Osteocyte (in vitro differentiated cells): ENCODE measurements around the gene CNOT6. TPM values are rescaled to one million over a fixed set of nuclear protein-coding genes. Genes with fewer than 3 reads are reported as not detected.

Experiments
- DNase-seq: peaks from one replicate; pipeline ENCODE4 v3.0.0; 2021; ENCODE audit warnings: mixed read lengths; ENCODE audit not compliant: unreplicated experiment; ENCODE audit errors: extremely low spot score
- H3K27ac Mint-ChIP-seq: one replicate; pipeline ENCODE4 v1.8.0; 2021; ENCODE audit warnings: mild to moderate bottlenecking, mixed read lengths; ENCODE audit not compliant: unreplicated experiment
- H3K27me3 Mint-ChIP-seq: one replicate; pipeline ENCODE4 v1.8.0; 2021; ENCODE audit warnings: mixed read lengths; ENCODE audit not compliant: unreplicated experiment
- H3K36me3 Mint-ChIP-seq: one replicate; pipeline ENCODE4 v1.8.0; 2021; ENCODE audit warnings: mixed read lengths; ENCODE audit not compliant: unreplicated experiment
- H3K4me1 Mint-ChIP-seq: one replicate; pipeline ENCODE4 v1.8.0; 2021; ENCODE audit warnings: mixed read lengths; ENCODE audit not compliant: unreplicated experiment
- H3K4me3 Mint-ChIP-seq: one replicate; pipeline ENCODE4 v1.8.0; 2021; ENCODE audit warnings: mild to moderate bottlenecking, moderate library complexity, mixed read lengths; ENCODE audit not compliant: unreplicated experiment
- H3K9me3 Mint-ChIP-seq: one replicate; pipeline ENCODE4 v1.8.0; 2021; ENCODE audit warnings: mixed read lengths; ENCODE audit not compliant: unreplicated experiment
- total RNA-seq: library from RNA; stranded (reverse); gene quantifications from 2 replicates; pipeline ENCODE4 v1.2.1, GENCODE V29; 2021
- TF ChIP-seq, protein P1 (sequence below): fragments of 200-600 bp; sonication (generic); IDR thresholded peaks from 2 replicates; pipeline ENCODE4 v1.5.0; 2021; ENCODE audit warnings: antibody characterized with exemption, mild to moderate bottlenecking, moderate library complexity

Gene CNOT6
- total RNA-seq, 1 donor from 2014 or later: 33.5 TPM

DNA sequence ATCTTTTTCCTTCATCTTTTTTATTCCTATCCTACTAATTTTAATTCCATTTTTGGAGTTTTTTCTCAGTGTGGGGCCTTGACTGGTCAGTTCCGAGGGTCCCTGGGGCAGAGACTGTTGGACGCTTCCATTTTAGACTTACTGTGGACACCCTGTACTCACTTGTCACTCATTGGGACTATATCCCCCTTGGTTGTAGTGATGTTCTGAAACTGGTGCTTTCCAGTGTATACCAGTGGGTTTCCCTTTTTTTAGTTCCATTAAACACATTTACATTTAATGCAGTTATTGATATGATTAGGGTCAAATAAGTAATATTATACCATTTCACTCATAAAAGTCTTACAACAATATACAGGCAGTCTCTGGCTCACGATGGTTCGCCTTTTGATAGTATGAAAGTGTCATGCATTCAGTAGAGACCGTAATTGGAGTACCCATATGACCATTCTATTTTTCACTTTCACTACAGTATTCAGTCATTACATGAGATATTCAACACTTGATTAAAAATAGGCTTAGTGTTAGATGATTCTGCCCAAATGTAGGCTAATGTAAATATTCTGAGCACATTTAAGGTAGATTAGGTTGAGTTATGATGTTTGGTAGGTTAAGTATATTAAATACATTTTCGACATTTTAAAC, 46.0 kb downstream of the CNOT6 start:
- H3K4me3 Mint-ChIP-seq: no peak overlapping the region
- DNase-seq: no peak
- H3K9me3 Mint-ChIP-seq: no peaks in the 10 kb centered on the region
- TF ChIP-seq, protein P1, sequence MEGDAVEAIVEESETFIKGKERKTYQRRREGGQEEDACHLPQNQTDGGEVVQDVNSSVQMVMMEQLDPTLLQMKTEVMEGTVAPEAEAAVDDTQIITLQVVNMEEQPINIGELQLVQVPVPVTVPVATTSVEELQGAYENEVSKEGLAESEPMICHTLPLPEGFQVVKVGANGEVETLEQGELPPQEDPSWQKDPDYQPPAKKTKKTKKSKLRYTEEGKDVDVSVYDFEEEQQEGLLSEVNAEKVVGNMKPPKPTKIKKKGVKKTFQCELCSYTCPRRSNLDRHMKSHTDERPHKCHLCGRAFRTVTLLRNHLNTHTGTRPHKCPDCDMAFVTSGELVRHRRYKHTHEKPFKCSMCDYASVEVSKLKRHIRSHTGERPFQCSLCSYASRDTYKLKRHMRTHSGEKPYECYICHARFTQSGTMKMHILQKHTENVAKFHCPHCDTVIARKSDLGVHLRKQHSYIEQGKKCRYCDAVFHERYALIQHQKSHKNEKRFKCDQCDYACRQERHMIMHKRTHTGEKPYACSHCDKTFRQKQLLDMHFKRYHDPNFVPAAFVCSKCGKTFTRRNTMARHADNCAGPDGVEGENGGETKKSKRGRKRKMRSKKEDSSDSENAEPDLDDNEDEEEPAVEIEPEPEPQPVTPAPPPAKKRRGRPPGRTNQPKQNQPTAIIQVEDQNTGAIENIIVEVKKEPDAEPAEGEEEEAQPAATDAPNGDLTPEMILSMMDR: no peak
- no peaks in the 10 kb centered on the region for H3K27me3 Mint-ChIP-seq
- peaks cover 24% of the 10 kb centered on the region for H3K36me3 Mint-ChIP-seq
- peaks cover 1% of the 10 kb centered on the region for H3K4me1 Mint-ChIP-seq
- H3K27ac Mint-ChIP-seq: peak overlapping the region; percentile 4

DNA sequence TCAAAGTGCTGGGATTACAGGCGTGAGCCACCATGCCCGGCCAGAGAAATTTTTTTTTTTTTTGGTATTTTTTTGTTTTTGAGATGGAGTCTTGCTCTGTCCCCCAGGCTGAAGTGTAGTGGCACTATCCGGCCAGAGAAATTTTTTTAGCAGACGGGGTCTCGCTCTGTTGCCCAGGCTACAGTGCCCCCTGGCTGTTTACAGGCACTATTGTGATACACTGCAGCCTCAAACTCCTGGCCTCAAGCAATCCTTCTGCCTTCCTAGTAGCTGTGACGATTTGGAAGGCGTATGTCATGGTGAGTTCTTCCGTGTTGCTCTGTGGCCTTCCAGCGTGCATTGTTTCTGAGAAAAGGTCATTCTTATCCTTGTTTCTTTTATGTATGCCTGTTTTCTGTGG, 47.5 kb downstream of the CNOT6 start:
- Mint-ChIP-seq H3K27ac (no peak overlapping the region), H3K36me3 (peaks cover 30% of the 10 kb centered on the region), H3K4me1 (peaks cover 3% of the 10 kb centered on the region), H3K4me3 (no peak overlapping the region), H3K9me3 (no peaks in the 10 kb centered on the region), H3K27me3 (no peaks in the 10 kb centered on the region)
- TF ChIP-seq, protein P1: no peak
- DNase-seq: no peak

GRCh38 chr5:180545248-180545647, 51.1 kb downstream of the CNOT6 start:
- TF ChIP-seq, protein P1: no peak
- DNase-seq: no peak
- Mint-ChIP-seq H3K4me1 (peaks cover 4% of the 10 kb centered on the region), H3K4me3 (no peak overlapping the region), H3K27me3 (no peaks in the 10 kb centered on the region), H3K9me3 (no peaks in the 10 kb centered on the region), H3K27ac (no peak overlapping the region), H3K36me3 (peaks cover 29% of the 10 kb centered on the region)

- H3K27ac Mint-ChIP-seq: no peak overlapping the region
- peaks cover 38% of the 10 kb centered on the region for H3K36me3 Mint-ChIP-seq
- TF ChIP-seq, protein P1: no peak
- H3K9me3 Mint-ChIP-seq: no peaks in the 10 kb centered on the region
- H3K4me3 Mint-ChIP-seq: no peak overlapping the region
- H3K27me3 Mint-ChIP-seq: no peaks in the 10 kb centered on the region
- no peak for DNase-seq
- H3K4me1 Mint-ChIP-seq: peaks cover 11% of the 10 kb centered on the region
Measured at GRCh38 chr5:180548563-180548962, 54.4 kb downstream of the CNOT6 start.

DNA sequence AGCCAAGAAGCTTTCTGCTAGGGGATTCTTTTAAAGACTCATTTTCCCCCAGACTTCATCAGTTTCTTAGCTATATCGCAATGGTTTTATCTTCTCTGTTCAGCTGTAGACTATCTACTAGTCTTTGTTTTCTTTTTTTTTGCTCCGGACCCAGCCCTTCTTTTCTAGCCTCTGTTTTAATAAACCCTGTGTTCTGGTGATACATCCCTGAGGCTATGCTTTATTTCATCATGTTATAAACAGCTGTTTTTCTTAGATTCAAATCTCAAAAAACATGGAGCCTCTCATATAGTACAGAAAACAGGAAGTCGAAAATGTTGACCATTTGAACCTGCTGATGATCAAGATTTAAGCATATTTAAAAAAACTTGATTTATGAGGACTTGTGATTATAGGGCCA, 59.4 kb downstream of the CNOT6 start:
- Mint-ChIP-seq H3K27me3 (no peaks in the 10 kb centered on the region), H3K27ac (peak overlapping the region; percentile 13), H3K9me3 (no peaks in the 10 kb centered on the region), H3K36me3 (peaks cover 45% of the 10 kb centered on the region), H3K4me1 (peaks cover 10% of the 10 kb centered on the region), H3K4me3 (no peak overlapping the region)
- no peak for DNase-seq
- TF ChIP-seq, protein P1: no peak
